ENCODE data around the gene SOWAHB.
"Not testable (repeated sequence)": the region's sequence is repeated elsewhere in the genome, so short reads cannot be mapped to it uniquely, and the experiment has no call there.

The SOWAHB gene

GRCh38 chr4:76895619-76896018 is 2.3 kb downstream of the SOWAHB start:
- DNase-seq, result no peak

GRCh38 chr4:76894537-76895255 is 3.2 kb downstream of the SOWAHB start:
- no peak for DNase-seq

- no peak for DNase-seq
Observed at GRCh38 chr4:76892601-76893000, 5.3 kb downstream of the SOWAHB start.

- DNase-seq, result no peak
Observed at GRCh38 chr4:76892001-76892400, 5.9 kb downstream of the SOWAHB start.

- DNase-seq, result no peak
Observed at GRCh38 chr4:76886848-76887441, 11.0 kb downstream of the SOWAHB start.

GRCh38 chr4:76886214-76886613 is 11.7 kb downstream of the SOWAHB start:
- no peak for DNase-seq

GRCh38 chr4:76883147-76883546 is 14.8 kb downstream of the SOWAHB start:
- DNase-seq, result no peak

GRCh38 chr4:76882630-76883029 is 15.3 kb downstream of the SOWAHB start:
- DNase-seq, result no peak

GRCh38 chr4:76881375-76881774 is 16.6 kb downstream of the SOWAHB start:
- no peak for DNase-seq

- DNase-seq, result no peak
Observed at GRCh38 chr4:76879731-76880364, 18.1 kb downstream of the SOWAHB start.

- DNase-seq, result not testable (repeated sequence)
Observed at GRCh38 chr4:76878641-76879165, 19.2 kb downstream of the SOWAHB start.

- no peak for DNase-seq
Observed at GRCh38 chr4:76874176-76874575, 23.8 kb downstream of the SOWAHB start.

GRCh38 chr4:76873495-76873894 is 24.4 kb downstream of the SOWAHB start:
- DNase-seq, result no peak

- DNase-seq, result no peak
Observed at GRCh38 chr4:76872556-76872955, 25.4 kb downstream of the SOWAHB start.

GRCh38 chr4:76868780-76869179 is 29.2 kb downstream of the SOWAHB start:
- DNase-seq, result not testable (repeated sequence)

- no peak for DNase-seq
Observed at GRCh38 chr4:76867880-76868655, 29.9 kb downstream of the SOWAHB start.

- DNase-seq, result no peak
Observed at GRCh38 chr4:76867377-76867776, 30.6 kb downstream of the SOWAHB start.

GRCh38 chr4:76866641-76867040 is 31.3 kb downstream of the SOWAHB start:
- DNase-seq, result no peak

- no peak for DNase-seq
Observed at GRCh38 chr4:76858319-76858718, 39.6 kb downstream of the SOWAHB start.

- no peak for DNase-seq
Observed at GRCh38 chr4:76857074-76857409, 40.9 kb downstream of the SOWAHB start.

GRCh38 chr4:76856243-76857073 is 41.5 kb downstream of the SOWAHB start:
- no peak for DNase-seq

GRCh38 chr4:76854858-76855257 is 43.1 kb downstream of the SOWAHB start:
- no peak for DNase-seq

Measured in CD4-positive, alpha-beta T cell treated with Interferon gamma for 1 hour (primary cell).